Nephron (organoid): ENCODE results near the gene RCCD1.

Experiments used
- H3K27ac Mint-ChIP-seq, 3 experiments: 2 replicates each; pipeline ENCODE4 v1.8.0; 2020; ENCODE audit warnings: mixed read lengths in 3 of 3, mild to moderate bottlenecking in 2 of 3, moderate library complexity in 1 of 3
- H3K27me3 Mint-ChIP-seq: 2 replicates; pipeline ENCODE4 v1.8.0; 2021; ENCODE audit warnings: low read depth, mild to moderate bottlenecking, moderate library complexity, mixed read lengths
- H3K36me3 Mint-ChIP-seq: 2 replicates; pipeline ENCODE4 v1.8.0; 2020; ENCODE audit warnings: low read depth, mixed read lengths
- H3K4me1 Mint-ChIP-seq: 2 replicates; pipeline ENCODE4 v1.8.0; 2020; ENCODE audit warnings: mixed read lengths
- H3K4me3 Mint-ChIP-seq, 3 experiments: 2 replicates each; pipeline ENCODE4 v1.8.0; 2020; ENCODE audit warnings: mild to moderate bottlenecking in 3 of 3, mixed read lengths in 3 of 3, moderate library complexity in 2 of 3
- H3K9me3 Mint-ChIP-seq: 2 replicates; pipeline ENCODE4 v1.8.0; 2020; ENCODE audit warnings: mixed read lengths
- TF ChIP-seq, protein P1 (sequence below), 3 experiments: fragments of 200-600 bp; sonication (generic); IDR thresholded peaks; one replicate each; pipeline ENCODE4 v1.5.0; 2021; ENCODE audit warnings: antibody characterized with exemption in 3 of 3; ENCODE audit not compliant: unreplicated experiment in 3 of 3

Gene RCCD1

DNA sequence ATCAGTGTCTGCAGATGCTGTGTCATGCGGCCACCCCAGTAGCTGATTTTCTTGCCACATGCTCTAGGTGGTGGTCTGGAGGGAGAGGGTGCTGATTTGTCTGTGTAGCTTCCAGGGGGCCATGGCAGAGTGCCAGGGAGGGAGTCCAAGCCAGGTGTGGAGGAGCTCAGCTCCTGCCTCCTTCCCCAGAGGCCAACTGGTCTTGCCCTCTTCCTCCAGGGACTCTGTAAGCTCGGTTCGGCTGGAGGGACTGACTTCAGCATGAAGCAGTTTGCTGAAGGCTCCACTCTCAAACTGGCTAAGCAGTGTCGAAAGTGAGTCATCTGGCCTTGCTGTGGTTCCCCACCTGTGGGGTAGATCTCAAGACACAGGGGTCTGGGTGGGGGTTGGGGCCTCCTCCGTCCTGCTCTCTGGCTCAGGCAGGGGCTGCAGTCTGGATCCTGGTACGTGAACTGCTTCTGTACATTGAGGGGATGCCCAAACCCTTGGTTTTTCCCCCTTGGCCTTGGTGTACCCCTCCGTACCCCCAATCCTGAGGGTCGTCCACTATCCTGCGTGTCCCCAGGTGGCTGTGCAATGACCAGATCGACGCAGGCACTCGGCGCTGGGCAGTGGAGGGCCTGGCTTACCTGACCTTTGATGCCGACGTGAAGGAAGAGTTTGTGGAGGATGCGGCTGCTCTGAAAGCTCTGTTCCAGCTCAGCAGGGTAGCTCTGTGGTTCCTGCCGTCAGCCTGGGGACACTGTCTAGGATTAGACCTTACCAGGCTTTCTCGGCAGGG, 6.9 kb upstream of the RCCD1 start:
- no peaks in the 10 kb centered on the region for H3K27me3 Mint-ChIP-seq

DNA sequence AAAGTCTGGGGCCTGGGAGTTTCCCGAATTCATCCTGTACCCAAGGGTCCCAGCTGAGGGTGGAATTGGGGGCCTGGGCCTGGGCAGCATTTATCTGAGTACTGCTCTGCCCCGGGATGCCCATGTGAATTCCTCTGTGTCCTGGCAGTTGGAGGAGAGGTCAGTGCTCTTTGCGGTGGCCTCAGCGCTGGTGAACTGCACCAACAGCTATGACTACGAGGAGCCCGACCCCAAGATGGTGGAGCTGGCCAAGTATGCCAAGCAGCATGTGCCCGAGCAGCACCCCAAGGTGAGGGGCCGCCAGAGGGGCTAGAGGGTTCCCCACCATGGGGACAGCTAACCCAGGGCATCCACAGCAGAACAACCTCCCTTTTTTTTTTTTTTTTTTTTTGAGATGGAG, 6.2 kb upstream of the RCCD1 start:
- Mint-ChIP-seq H3K27me3 (no peaks in the 10 kb centered on the region), H3K4me3 (no peak overlapping the region), H3K4me1 (no peaks in the 10 kb centered on the region), H3K9me3 (no peaks in the 10 kb centered on the region), H3K27ac (no peak overlapping the region), H3K36me3 (peaks cover 50% of the 10 kb centered on the region)
- TF ChIP-seq, protein P1, sequence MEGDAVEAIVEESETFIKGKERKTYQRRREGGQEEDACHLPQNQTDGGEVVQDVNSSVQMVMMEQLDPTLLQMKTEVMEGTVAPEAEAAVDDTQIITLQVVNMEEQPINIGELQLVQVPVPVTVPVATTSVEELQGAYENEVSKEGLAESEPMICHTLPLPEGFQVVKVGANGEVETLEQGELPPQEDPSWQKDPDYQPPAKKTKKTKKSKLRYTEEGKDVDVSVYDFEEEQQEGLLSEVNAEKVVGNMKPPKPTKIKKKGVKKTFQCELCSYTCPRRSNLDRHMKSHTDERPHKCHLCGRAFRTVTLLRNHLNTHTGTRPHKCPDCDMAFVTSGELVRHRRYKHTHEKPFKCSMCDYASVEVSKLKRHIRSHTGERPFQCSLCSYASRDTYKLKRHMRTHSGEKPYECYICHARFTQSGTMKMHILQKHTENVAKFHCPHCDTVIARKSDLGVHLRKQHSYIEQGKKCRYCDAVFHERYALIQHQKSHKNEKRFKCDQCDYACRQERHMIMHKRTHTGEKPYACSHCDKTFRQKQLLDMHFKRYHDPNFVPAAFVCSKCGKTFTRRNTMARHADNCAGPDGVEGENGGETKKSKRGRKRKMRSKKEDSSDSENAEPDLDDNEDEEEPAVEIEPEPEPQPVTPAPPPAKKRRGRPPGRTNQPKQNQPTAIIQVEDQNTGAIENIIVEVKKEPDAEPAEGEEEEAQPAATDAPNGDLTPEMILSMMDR (IDR thresholded peaks at IDR 0.05; ENCODE audit: unreplicated experiment in 3 of 3), result no peak

More for the DNA sequence above, 6.9 kb upstream of the RCCD1 start:
- no peak overlapping the region for H3K4me3 Mint-ChIP-seq
- no peaks in the 10 kb centered on the region for H3K4me1 Mint-ChIP-seq
- TF ChIP-seq, protein P1 (IDR thresholded peaks at IDR 0.05; ENCODE audit: unreplicated experiment in 3 of 3), result no peak
- peaks cover 53% of the 10 kb centered on the region for H3K36me3 Mint-ChIP-seq
- no peak overlapping the region for H3K27ac Mint-ChIP-seq
- no peaks in the 10 kb centered on the region for H3K9me3 Mint-ChIP-seq

DNA sequence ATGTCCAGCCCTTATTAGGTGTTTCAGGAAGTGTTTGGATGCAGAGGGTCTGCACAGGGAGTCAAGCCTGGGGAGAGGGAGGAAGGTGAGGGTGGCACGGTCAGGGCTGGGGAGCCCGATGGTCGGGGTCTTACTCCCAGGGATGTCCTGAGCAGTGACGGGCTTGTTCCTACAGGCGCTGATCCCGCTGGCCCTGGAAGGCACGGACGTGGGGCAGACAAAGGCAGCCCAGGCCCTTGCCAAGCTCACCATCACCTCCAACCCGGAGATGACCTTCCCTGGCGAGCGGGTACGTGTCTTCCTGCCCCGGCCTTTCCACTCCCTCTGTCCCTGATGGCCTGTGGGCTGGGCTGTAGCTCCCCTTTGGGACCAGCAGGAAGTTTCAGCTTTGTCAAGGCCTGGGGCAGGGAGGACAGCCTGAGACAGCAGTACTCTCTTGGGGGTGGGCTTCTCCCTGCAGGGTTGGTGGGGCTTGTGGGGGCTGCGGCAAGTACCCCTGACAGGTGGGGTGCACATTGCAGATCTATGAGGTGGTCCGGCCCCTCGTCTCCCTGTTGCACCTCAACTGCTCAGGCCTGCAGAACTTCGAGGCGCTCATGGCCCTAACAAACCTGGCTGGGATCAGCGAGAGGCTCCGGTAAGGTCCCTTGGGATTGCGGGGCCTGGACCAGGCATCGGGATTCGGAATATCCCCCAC, 4.6 kb upstream of the RCCD1 start:
- no peaks in the 10 kb centered on the region for H3K9me3 Mint-ChIP-seq
- H3K4me1 Mint-ChIP-seq, result no peaks in the 10 kb centered on the region
- H3K27me3 Mint-ChIP-seq, result no peaks in the 10 kb centered on the region
- H3K27ac Mint-ChIP-seq, result no peak overlapping the region
- no peak overlapping the region for H3K4me3 Mint-ChIP-seq
- H3K36me3 Mint-ChIP-seq, result peaks cover 47% of the 10 kb centered on the region
- TF ChIP-seq, protein P1 (IDR thresholded peaks at IDR 0.05; ENCODE audit: unreplicated experiment in 3 of 3), result no peak

DNA sequence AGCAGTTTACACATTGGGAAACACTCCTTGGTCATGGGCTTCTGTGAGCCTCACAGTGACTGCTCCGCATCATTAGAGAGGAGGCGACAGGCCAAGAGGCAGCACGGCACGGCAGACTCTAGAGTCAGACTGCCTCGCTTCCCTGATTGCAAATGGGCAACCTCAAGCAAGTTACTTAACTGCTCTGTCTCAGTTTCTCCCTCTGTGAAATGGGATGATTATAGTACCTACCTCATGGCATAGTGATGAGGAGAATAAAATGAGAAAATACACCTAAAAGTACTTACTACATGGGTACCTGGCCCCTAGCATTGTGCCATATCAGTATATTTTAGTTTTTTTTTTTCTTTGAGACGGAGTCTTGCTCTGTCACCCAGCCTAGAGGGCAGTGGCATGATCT, 4.0 kb upstream of the RCCD1 start:
- TF ChIP-seq, protein P1 (IDR thresholded peaks at IDR 0.05; ENCODE audit: unreplicated experiment in 3 of 3), result no peak
- H3K27me3 Mint-ChIP-seq, result no peaks in the 10 kb centered on the region
- H3K9me3 Mint-ChIP-seq, result no peaks in the 10 kb centered on the region
- no peak overlapping the region for H3K4me3 Mint-ChIP-seq
- H3K27ac Mint-ChIP-seq, result no peak overlapping the region
- no peaks in the 10 kb centered on the region for H3K4me1 Mint-ChIP-seq
- peaks cover 47% of the 10 kb centered on the region for H3K36me3 Mint-ChIP-seq

DNA sequence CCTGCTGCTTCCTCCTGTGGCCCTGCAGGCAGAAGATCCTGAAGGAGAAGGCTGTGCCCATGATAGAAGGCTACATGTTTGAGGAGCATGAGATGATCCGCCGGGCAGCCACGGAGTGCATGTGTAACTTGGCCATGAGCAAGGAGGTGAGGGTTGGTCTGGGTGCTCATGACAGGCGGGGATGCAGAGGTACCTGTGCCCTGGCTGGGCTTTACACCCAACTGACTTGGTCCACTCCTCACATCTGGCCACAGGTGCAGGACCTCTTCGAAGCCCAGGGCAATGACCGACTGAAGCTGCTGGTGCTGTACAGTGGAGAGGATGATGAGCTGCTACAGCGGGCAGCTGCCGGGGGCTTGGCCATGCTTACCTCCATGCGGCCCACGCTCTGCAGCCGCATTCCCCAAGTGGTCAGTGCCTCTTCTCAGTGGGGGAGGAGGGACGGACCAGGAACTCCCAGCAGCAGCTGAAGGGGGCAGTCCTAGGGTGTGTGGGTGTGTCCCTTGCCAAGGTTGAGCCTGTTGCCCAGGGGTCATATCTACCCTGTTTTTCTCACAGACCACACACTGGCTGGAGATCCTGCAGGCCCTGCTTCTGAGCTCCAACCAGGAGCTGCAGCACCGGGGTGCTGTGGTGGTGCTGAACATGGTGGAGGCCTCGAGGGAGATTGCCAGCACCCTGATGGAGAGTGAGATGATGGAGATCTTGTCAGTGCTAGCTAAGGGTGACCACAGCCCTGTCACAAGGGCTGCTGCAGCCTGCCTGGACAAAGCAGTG, 1.6 kb upstream of the RCCD1 start:
- Mint-ChIP-seq H3K27me3 (no peaks in the 10 kb centered on the region), H3K4me1 (peaks cover 13% of the 10 kb centered on the region), H3K9me3 (no peaks in the 10 kb centered on the region), H3K4me3 (peak overlapping the region; percentile 79 to 85 (median 81)), H3K36me3 (peaks cover 34% of the 10 kb centered on the region), H3K27ac (no peak overlapping the region)
- TF ChIP-seq, protein P1 (IDR thresholded peaks at IDR 0.05; ENCODE audit: unreplicated experiment in 3 of 3), result no peak
